Adipocyte (in vitro differentiated cells): ENCODE results near the gene RNF151.
A peak's percentile ranks its signal among the peaks of the same experiment; 100 is the strongest.

Source experiments
- DNase-seq: peaks from one replicate; pipeline ENCODE4 v3.0.0-alpha.2; 2015; ENCODE audit warnings: low read depth
- H3K27me3 ChIP-seq: replicated peaks from 2 replicates; pipeline ENCODE4 v1.7.0; 2013; ENCODE audit warnings: mild to moderate bottlenecking, low read length, moderate library complexity; ENCODE audit not compliant: control insufficient read depth, insufficient read depth
- H3K36me3 ChIP-seq: 2 replicates; pipeline ENCODE4 v1.7.0; 2013; ENCODE audit warnings: low read length, mild to moderate bottlenecking, moderate library complexity; ENCODE audit not compliant: control insufficient read depth, insufficient read depth, severe bottlenecking
- H3K4me1 ChIP-seq: 2 replicates; pipeline ENCODE4 v1.7.0; 2013; ENCODE audit warnings: mild to moderate bottlenecking, low read length, moderate library complexity; ENCODE audit not compliant: control insufficient read depth, insufficient read depth
- H3K4me3 ChIP-seq: 2 replicates; pipeline ENCODE4 v1.7.0; 2013; ENCODE audit warnings: mild to moderate bottlenecking, low read length, moderate library complexity
- H3K9ac ChIP-seq: 2 replicates; pipeline ENCODE4 v1.7.0; 2013; ENCODE audit warnings: mild to moderate bottlenecking, low read length, moderate library complexity
- H3K9me3 ChIP-seq: 2 replicates; pipeline ENCODE4 v1.7.0; 2013; ENCODE audit warnings: mild to moderate bottlenecking, low read length, moderate library complexity; ENCODE audit not compliant: control insufficient read depth

The RNF151 gene

DNA sequence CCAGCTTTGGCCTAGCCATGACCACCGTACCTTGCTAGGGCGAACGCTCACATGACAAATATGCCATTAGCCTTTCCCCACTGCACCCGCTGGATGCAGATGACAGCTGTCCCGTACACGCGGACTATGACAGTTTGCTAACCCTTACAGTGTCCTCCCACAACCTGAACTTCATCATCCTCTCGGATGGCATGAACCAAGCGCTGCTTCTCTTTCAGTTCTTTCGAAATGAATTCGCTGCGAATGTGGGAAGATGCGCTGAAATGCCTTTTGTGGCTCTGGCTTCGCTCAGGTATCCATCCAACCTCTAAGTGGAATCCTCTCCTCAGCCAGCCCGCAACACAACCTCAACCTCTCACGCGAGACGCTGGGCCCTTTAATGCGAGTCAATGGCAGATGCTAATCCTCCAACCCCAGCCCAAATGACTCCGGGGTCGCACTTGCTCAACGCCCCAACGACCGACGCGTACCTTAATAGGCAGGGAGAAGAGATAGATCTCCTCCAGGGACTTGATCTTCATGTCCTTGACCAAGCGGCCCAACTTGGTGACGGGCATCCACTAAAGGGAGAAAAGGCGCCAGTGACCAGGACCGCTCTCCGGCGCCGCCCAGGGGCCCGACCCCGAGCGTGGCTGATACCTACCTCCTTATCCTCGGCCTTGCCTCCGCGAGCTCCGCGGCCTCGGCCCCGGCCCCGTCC lies 2.7 kb upstream of the RNF151 start:
- H3K4me1 ChIP-seq: peaks cover 34% of the 10 kb centered on the region
- H3K4me3 ChIP-seq: peak overlapping the region; percentile 90
- H3K9me3 ChIP-seq: no peaks in the 10 kb centered on the region
- H3K36me3 ChIP-seq: peaks cover 31% of the 10 kb centered on the region
- peak; percentile 71 for DNase-seq
- no peaks in the 10 kb centered on the region for H3K27me3 ChIP-seq
- H3K9ac ChIP-seq: peak overlapping the region; percentile 99

DNA sequence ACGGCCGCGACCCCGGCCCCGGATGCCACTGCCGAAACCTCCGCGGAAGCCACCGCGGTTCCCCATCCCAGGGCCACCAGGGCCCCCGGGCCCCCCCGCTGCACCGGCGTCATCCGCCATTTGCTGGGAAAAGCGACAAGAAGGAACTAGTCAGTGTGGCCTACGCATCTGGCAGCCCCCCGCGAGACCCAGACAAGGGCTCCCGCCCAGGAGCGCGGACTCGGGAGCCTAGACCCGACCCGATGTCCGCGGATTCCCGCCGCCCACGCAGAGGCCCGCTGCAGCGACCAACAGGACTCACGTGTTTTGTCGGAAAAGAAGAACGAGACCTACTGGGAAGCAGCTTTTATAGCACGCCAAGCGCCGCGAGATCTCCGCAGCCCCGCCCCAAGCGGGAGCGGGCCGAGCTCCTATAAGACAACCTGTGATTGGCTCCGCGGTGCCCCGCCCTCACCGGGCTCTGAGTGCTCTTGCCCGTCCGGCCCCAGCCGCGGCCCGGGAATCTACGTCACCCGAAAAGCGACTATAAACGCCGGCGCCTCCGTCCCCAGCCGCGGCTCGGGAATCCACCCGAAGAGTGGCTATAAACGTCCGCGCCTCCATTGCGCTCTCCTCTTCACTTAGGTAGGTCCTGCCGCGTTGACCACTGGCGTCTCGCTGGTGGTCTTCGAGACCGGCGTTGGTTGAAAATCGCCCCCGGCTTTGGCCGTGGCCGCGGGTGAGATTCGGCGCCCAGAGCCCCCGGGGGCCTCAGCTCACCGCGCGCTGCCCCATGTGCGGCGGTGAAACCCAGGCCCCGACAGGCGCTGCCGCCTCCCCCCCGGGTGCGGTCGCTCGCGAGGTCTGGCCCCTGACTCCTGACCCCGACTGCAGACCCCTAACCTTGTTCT lies 1.9 kb upstream of the RNF151 start, which contains the start of gene RPS2:
RPS2 (minus strand) TSS at position 321 of the 890 bp plus-strand sequence; CDS start at position 120, 201 bp downstream.
- Histone ChIP-seq H3K27me3 (no peaks in the 10 kb centered on the region), H3K36me3 (peaks cover 31% of the 10 kb centered on the region), H3K4me3 (peak within 1 kb of the TSS; percentile 90), H3K4me1 (peaks cover 31% of the 10 kb centered on the region), H3K9ac (peak within 1 kb of the TSS; percentile 99), H3K9me3 (no peaks in the 10 kb centered on the region)
- DNase-seq: peak; percentile 99

- Histone ChIP-seq H3K9me3 (no peaks in the 10 kb centered on the region), H3K9ac (peak overlapping the region; percentile 99), H3K27me3 (no peaks in the 10 kb centered on the region), H3K36me3 (peaks cover 31% of the 10 kb centered on the region), H3K4me3 (peak overlapping the region; percentile 90), H3K4me1 (peaks cover 26% of the 10 kb centered on the region)
- no peak for DNase-seq
These were observed 1.2 kb upstream of the RNF151 start for GRCh38 chr16:1965396-1966001.

DNA sequence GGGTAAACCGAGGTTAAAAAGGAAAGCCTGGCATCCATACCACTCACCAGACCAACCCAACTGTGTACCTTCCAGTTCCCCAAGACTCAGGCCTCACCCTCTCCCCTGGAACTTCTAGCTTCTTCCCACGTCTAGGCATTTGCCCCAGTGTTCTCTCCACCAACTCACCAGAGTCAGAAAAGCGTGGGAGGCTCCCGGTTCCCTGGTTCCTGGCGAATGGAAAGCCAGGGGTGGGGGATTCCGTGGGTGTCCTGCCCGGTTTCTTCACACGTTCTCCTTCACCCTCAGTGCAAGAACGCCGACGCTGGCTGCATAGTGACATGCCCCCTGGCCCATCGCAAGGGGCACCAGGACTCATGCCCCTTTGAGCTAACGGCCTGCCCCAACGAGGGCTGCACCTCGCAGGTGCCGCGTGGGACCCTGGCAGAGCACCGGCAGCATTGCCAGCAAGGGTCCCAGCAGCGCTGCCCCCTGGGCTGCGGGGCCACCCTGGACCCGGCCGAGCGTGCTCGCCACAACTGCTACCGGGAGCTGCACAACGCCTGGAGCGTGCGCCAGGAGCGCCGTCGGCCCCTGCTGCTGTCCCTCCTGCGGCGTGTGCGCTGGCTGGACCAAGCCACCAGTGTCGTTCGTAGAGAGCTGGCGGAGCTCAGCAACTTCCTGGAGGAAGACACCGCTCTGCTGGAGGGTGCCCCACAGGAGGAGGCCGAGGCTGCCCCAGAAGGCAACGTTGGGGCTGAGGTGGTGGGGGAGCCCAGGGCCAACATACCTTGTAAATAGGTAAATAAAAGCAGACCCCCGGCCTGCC lies 1.7 kb downstream of the RNF151 start:
- H3K9me3 ChIP-seq: no peaks in the 10 kb centered on the region
- H3K9ac ChIP-seq: no peak overlapping the region
- peaks cover 7% of the 10 kb centered on the region for H3K36me3 ChIP-seq
- peaks cover 24% of the 10 kb centered on the region for H3K4me1 ChIP-seq
- no peaks in the 10 kb centered on the region for H3K27me3 ChIP-seq
- DNase-seq: no peak
- no peak overlapping the region for H3K4me3 ChIP-seq

DNA sequence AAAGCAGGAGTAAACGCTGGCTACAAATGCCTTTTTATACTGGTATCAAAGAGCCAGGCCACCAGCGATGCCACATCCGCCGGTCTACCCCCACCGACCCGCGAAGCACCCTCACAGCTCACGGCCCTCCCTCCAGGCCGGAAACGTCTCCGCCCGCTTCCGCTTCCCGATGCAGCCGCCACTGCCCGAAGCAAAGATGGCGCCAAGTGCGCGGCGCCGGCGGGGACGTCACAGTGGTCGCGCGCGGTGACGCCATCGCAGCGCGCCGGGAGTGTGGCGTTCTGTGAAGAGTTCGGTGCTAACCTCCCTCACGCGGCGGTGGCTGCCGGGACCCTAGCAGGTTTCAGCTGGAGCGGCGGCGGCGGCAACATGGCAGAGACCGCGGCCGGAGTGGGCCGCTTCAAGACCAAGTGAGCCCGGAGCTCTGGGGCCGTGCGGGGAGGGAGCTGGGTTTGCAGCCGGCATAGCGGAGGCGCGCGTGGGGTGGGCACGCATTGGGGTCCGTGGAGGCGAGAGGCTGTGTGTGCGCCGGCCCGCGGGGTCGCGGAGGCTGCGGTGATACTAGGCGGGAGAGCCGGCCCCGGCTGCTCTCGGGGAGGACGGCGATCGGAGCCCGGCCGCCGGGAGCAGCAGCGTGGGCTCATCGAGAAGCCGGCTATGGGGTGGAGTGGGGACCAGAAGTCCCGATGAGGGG lies 5.3 kb downstream of the RNF151 start, which contains the start of gene TBL3:
TBL3 (plus strand) TSS at position 258 of the 694 bp plus-strand sequence; CDS start at position 370, 112 bp downstream.
- Histone ChIP-seq H3K4me1 (peaks cover 12% of the 10 kb centered on the region), H3K9me3 (no peaks in the 10 kb centered on the region), H3K4me3 (peak within 1 kb of the TSS; percentile 95), H3K9ac (peak within 1 kb of the TSS; percentile 92), H3K27me3 (no peaks in the 10 kb centered on the region), H3K36me3 (peaks cover 27% of the 10 kb centered on the region)
- DNase-seq: peak; percentile 96

GRCh38 chr16:1972490-1972877 lies 5.8 kb downstream of the RNF151 start:
- peaks cover 12% of the 10 kb centered on the region for H3K4me1 ChIP-seq
- peak overlapping the region; percentile 92 for H3K9ac ChIP-seq
- H3K36me3 ChIP-seq: peaks cover 31% of the 10 kb centered on the region
- peak; percentile 52 for DNase-seq
- H3K27me3 ChIP-seq: no peaks in the 10 kb centered on the region
- no peaks in the 10 kb centered on the region for H3K9me3 ChIP-seq
- H3K4me3 ChIP-seq: peak overlapping the region; percentile 95

DNA sequence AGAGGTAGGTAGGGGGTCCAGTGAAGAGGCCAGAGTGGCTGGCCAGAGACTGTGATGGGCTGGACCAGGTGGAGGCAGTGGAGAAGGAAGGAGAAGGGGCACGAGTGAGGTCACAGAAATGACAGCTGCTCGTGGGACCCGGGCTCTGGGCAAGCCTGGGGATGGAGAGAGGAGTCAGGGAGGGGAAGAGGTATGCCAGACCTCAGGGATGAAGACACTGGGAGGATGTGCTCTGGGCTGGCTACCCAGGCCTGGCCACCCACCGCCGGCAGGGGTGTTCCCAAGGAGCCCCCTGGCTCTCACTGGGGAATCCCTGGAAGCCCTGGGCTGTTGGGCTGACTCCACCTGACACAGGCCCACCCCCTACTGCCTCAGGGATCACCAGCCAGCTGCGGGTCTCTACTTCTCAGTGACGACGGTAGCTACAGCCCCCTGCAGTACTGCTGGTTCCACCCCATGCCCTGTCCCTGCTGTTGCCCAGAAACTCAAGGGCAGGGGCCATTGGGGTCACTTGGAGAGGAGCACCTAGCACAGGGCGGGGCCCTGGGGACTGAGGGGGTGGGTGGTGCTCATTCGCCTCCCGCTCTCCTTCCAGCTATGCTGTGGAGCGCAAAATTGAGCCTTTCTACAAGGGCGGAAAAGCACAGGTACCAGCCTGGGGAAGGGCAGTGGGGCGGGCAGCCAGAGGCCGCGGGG lies 7.0 kb downstream of the RNF151 start:
- no peaks in the 10 kb centered on the region for H3K27me3 ChIP-seq
- no peak for DNase-seq
- H3K4me3 ChIP-seq: no peak overlapping the region
- no peak overlapping the region for H3K9ac ChIP-seq
- peaks cover 42% of the 10 kb centered on the region for H3K36me3 ChIP-seq
- no peaks in the 10 kb centered on the region for H3K9me3 ChIP-seq
- H3K4me1 ChIP-seq: peaks cover 12% of the 10 kb centered on the region

- H3K4me3 ChIP-seq: no peak overlapping the region
- no peak overlapping the region for H3K9ac ChIP-seq
- H3K27me3 ChIP-seq: no peaks in the 10 kb centered on the region
- peaks cover 12% of the 10 kb centered on the region for H3K4me1 ChIP-seq
- H3K36me3 ChIP-seq: peaks cover 46% of the 10 kb centered on the region
- H3K9me3 ChIP-seq: no peaks in the 10 kb centered on the region
- no peak for DNase-seq
These were observed 7.8 kb downstream of the RNF151 start for GRCh38 chr16:1974157-1975070.

DNA sequence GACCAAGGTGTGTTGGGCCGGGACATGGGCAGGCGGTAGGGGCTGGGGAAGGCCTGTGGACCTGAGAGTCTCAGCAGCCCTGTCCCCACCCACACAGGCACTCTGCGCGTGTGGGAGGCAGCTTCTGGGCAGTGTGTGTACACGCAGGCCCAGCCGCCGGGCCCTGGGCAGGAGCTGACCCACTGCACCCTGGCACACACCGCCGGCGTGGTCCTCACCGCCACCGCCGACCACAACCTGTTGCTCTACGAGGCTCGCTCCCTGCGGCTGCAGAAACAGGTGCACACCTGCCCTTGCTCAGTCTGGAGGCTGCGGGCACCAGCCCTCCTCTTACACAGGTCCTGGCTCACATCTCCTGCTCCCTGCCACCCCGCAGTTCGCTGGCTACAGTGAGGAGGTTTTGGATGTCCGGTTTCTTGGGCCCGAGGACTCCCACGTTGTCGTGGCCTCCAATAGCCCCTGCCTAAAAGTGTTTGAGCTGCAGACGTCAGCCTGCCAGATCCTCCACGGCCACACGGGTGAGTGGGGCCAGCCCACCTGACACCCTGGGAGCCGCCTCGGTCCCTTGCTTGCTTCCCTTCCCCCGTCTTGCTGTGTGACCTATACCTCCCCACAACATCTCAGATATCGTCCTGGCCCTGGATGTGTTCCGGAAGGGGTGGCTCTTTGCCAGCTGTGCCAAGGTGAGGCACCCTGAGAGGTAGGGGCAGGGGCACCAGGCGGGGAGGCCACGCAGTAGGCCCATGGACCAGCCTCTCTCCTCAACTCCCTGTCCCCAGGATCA lies 9.0 kb downstream of the RNF151 start:
- peaks cover 46% of the 10 kb centered on the region for H3K36me3 ChIP-seq
- H3K4me1 ChIP-seq: peaks cover 16% of the 10 kb centered on the region
- H3K9me3 ChIP-seq: no peaks in the 10 kb centered on the region
- no peak overlapping the region for H3K9ac ChIP-seq
- H3K4me3 ChIP-seq: no peak overlapping the region
- H3K27me3 ChIP-seq: peaks cover 2% of the 10 kb centered on the region
- DNase-seq: no peak
